Liver (tissue), 3 donors: ENCODE measurements around the gene KRT8.
A peak's percentile ranks its signal among the peaks of the same experiment; 100 is the strongest.

Experiments
- ATF3 ChIP-seq: IDR thresholded peaks from 2 replicates; pipeline ENCODE4 v1.6.1; 2016; ENCODE audit warnings: antibody characterized with exemption
- CTCF ChIP-seq: fragments of 150-350 bp; IDR thresholded peaks from 2 replicates; pipeline ENCODE4 v1.5.1; 2017; ENCODE audit warnings: improper control_type of control experiment, low read depth, low read length; ENCODE audit not compliant: missing input control
- HNF4A ChIP-seq, 2 donors: conservative IDR thresholded peaks; 2 replicates each; pipeline ENCODE4 v1.6.1; 2016; ENCODE audit warnings: antibody characterized with exemption in 2 of 2, mild to moderate bottlenecking in 2 of 2
- JUND ChIP-seq, 2 donors: IDR thresholded peaks; 2 replicates each; pipeline ENCODE4 v1.6.1; 2016; ENCODE audit warnings: antibody characterized with exemption in 2 of 2
- RAD21 ChIP-seq, 2 donors: IDR thresholded peaks; 2 replicates each; pipeline ENCODE4 v1.6.1; 2016; ENCODE audit warnings: antibody characterized with exemption in 2 of 2, mild to moderate bottlenecking in 2 of 2
- SP1 ChIP-seq: IDR thresholded peaks from 2 replicates; pipeline ENCODE4 v1.6.1; 2018; ENCODE audit warnings: antibody characterized with exemption, mild to moderate bottlenecking
- TAF1 ChIP-seq: conservative IDR thresholded peaks from 2 replicates; pipeline ENCODE4 v1.6.1; 2016; ENCODE audit warnings: antibody characterized with exemption, mild to moderate bottlenecking
- donor health status: healthy.
- donor health status: healthy.

GRCh38 chr12:52946797-52947547 is 42.1 kb upstream of the KRT8 start:
- TF ChIP-seq RAD21 (IDR thresholded peaks at IDR 0.05) (peak in 1 of 2 donors; percentile 47), TAF1 (peak; percentile 26), ATF3 (no peak), HNF4A (conservative IDR thresholded peaks at IDR 0.05) (peak; percentile 82 to 84), CTCF (no peak), JUND (IDR thresholded peaks at IDR 0.05) (peak; percentile 74 to 77), SP1 (peak; percentile 87)
